ENCODE data around the gene MRPL18. TPM values are rescaled to one million over a fixed set of nuclear protein-coding genes. Genes with fewer than 3 reads are reported as not detected.

Gene MRPL18
- total RNA-seq, 1 donor from 2014 or later = 45.4 TPM

DNA sequence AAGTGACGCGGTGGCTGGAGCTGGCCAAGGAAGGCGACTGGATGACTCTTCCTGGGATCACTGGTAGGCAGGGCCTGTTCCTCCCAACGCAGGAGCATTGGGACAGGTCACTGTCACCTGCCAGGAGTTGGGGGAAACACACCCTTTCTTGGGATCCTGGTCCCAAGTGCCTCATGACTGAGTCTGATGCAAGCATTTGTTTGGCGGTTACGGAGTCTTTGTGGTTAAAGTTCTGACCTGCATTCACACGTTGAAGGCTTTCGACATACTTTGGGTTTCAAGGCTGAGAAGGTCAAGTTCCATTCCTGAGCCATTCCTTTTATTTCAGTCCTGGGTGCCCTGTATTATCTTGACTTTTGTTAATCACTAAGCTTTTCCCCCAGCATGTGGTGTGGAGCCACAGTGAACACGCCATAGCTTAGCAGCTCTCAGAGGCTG lies 15.8 kb downstream of the MRPL18 start:
- H3K4me3 Mint-ChIP-seq (ENCODE audit: unreplicated experiment) = no peak overlapping the region
- DNase-seq = no peak
- H3K4me1 Mint-ChIP-seq (ENCODE audit: low read depth, unreplicated experiment) = no peaks in the 10 kb centered on the region
- TF ChIP-seq, protein P1, sequence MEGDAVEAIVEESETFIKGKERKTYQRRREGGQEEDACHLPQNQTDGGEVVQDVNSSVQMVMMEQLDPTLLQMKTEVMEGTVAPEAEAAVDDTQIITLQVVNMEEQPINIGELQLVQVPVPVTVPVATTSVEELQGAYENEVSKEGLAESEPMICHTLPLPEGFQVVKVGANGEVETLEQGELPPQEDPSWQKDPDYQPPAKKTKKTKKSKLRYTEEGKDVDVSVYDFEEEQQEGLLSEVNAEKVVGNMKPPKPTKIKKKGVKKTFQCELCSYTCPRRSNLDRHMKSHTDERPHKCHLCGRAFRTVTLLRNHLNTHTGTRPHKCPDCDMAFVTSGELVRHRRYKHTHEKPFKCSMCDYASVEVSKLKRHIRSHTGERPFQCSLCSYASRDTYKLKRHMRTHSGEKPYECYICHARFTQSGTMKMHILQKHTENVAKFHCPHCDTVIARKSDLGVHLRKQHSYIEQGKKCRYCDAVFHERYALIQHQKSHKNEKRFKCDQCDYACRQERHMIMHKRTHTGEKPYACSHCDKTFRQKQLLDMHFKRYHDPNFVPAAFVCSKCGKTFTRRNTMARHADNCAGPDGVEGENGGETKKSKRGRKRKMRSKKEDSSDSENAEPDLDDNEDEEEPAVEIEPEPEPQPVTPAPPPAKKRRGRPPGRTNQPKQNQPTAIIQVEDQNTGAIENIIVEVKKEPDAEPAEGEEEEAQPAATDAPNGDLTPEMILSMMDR (IDR thresholded peaks at IDR 0.05; ENCODE audit: partially characterized antibody, unreplicated experiment) = no peak
- H3K36me3 Mint-ChIP-seq (ENCODE audit: unreplicated experiment) = no peaks in the 10 kb centered on the region
- H3K27ac Mint-ChIP-seq (ENCODE audit: unreplicated experiment) = no peak overlapping the region
- H3K9me3 Mint-ChIP-seq (ENCODE audit: unreplicated experiment) = no peaks in the 10 kb centered on the region
- H3K27me3 Mint-ChIP-seq (ENCODE audit: unreplicated experiment) = no peaks in the 10 kb centered on the region

DNA sequence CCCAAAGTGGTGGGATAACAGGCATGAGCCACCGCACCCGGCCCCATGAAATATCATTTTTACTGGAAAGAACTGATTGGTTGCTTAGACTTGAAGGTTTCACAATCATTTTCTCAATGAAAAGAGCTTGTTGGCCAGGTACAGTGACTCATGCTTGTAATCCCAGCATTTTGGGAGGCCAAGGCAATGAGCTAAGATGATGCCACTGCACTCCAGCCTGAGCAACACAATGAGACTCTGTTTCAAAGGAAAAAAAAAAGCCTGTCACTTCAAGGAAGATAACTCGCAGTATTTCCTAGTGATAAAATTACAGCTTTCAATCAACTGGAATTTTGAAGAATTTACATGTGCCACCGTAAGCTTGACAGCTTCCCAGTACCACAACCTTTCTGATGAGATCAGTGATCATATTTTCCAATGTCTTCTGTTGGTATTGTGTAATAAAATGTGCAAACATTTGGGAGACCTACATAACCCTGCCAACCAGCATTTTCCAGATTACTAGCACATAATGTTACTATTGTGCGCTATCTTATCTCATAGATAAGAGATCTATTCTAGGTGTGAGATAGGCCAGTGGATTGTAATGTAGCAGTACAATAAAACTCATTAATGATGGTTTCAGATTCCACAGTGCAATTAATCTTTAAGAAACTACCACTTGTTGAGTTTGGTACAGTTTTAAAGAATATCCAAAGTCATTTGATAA lies 17.0 kb downstream of the MRPL18 start:
- no peak overlapping the region for H3K4me3 Mint-ChIP-seq (ENCODE audit: unreplicated experiment)

DNA sequence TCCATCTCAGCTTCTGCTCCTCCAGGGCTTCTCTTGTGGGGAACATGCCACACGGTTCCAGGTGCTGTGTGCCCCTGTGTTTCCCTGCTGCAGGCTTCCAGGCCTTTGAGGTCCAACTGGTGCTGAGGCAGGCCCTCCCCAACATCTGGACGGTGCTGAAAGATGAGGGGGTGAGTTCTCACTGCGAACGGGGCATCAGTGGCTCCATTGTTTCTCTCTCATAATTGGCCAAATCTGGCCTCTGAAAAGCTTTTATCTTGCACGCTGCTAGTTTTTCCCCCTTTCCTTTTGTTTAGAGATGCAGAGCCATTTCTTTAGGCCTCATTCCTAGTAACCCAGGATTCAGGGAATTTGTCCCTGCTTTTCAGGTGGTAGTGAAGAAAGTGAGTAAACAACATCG lies 18.4 kb downstream of the MRPL18 start:
- H3K9me3 Mint-ChIP-seq (ENCODE audit: unreplicated experiment) = no peaks in the 10 kb centered on the region
- H3K4me3 Mint-ChIP-seq (ENCODE audit: unreplicated experiment) = no peak overlapping the region
- no peaks in the 10 kb centered on the region for H3K4me1 Mint-ChIP-seq (ENCODE audit: low read depth, unreplicated experiment)
- TF ChIP-seq, protein P1 (IDR thresholded peaks at IDR 0.05; ENCODE audit: partially characterized antibody, unreplicated experiment) = no peak
- H3K27me3 Mint-ChIP-seq (ENCODE audit: unreplicated experiment) = no peaks in the 10 kb centered on the region
- no peaks in the 10 kb centered on the region for H3K36me3 Mint-ChIP-seq (ENCODE audit: unreplicated experiment)
- no peak overlapping the region for H3K27ac Mint-ChIP-seq (ENCODE audit: unreplicated experiment)
- DNase-seq = no peak

More for the DNA sequence above, 17.0 kb downstream of the MRPL18 start:
- TF ChIP-seq, protein P1 (IDR thresholded peaks at IDR 0.05; ENCODE audit: partially characterized antibody, unreplicated experiment) = no peak
- H3K27me3 Mint-ChIP-seq (ENCODE audit: unreplicated experiment) = no peaks in the 10 kb centered on the region
- DNase-seq = no peak
- no peaks in the 10 kb centered on the region for H3K4me1 Mint-ChIP-seq (ENCODE audit: low read depth, unreplicated experiment)
- H3K36me3 Mint-ChIP-seq (ENCODE audit: unreplicated experiment) = no peaks in the 10 kb centered on the region
- no peaks in the 10 kb centered on the region for H3K9me3 Mint-ChIP-seq (ENCODE audit: unreplicated experiment)
- no peak overlapping the region for H3K27ac Mint-ChIP-seq (ENCODE audit: unreplicated experiment)

DNA sequence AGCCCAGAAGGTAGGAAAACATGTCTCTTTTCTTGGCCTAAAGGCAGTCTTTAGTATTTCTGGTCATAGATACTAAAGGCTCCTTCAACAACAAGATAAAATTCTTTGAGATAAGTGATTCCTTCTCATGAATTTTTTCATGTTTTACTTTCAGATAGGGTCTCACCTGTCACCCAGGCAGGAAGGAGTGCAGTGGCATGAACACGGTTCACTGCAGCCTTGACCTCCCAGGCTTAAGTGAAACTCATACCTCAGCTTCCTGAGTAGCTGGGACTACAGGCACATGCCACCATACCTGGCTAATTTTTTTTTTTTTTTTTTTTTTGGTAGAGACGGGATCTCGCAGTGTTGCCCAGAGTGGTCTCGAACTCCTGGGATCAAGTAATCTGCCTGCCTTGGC lies 18.9 kb downstream of the MRPL18 start:
- H3K27ac Mint-ChIP-seq (ENCODE audit: unreplicated experiment) = no peak overlapping the region
- TF ChIP-seq, protein P1 (IDR thresholded peaks at IDR 0.05; ENCODE audit: partially characterized antibody, unreplicated experiment) = no peak
- H3K9me3 Mint-ChIP-seq (ENCODE audit: unreplicated experiment) = no peaks in the 10 kb centered on the region
- H3K4me1 Mint-ChIP-seq (ENCODE audit: low read depth, unreplicated experiment) = no peaks in the 10 kb centered on the region
- H3K4me3 Mint-ChIP-seq (ENCODE audit: unreplicated experiment) = no peak overlapping the region
- H3K36me3 Mint-ChIP-seq (ENCODE audit: unreplicated experiment) = no peaks in the 10 kb centered on the region
- peaks cover 2% of the 10 kb centered on the region for H3K27me3 Mint-ChIP-seq (ENCODE audit: unreplicated experiment)
- DNase-seq = no peak

DNA sequence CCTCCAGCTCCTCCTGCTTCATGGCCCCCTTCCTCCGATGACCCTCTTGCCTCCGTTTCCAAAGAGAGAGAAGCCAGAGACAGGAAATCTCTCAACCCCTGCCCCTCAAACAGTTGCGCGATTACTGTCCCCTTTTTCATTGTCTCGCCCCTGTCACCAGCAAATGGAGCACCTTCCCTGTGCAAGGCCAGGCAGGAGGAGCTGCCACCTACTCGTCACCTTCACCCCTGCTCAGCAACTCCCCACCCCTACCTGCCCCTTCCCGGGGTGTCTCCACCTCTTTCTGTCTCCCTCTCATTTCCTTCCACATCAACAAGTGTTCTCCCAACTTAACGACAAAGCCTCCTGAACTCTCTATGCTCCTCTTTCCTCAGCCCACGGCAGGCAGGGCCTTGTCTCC lies 23.5 kb downstream of the MRPL18 start:
- H3K9me3 Mint-ChIP-seq (ENCODE audit: unreplicated experiment) = no peaks in the 10 kb centered on the region
- DNase-seq = no peak
- peaks cover 3% of the 10 kb centered on the region for H3K27me3 Mint-ChIP-seq (ENCODE audit: unreplicated experiment)
- no peaks in the 10 kb centered on the region for H3K4me1 Mint-ChIP-seq (ENCODE audit: low read depth, unreplicated experiment)
- no peaks in the 10 kb centered on the region for H3K36me3 Mint-ChIP-seq (ENCODE audit: unreplicated experiment)
- H3K27ac Mint-ChIP-seq (ENCODE audit: unreplicated experiment) = no peak overlapping the region
- no peak overlapping the region for H3K4me3 Mint-ChIP-seq (ENCODE audit: unreplicated experiment)
- TF ChIP-seq, protein P1 (IDR thresholded peaks at IDR 0.05; ENCODE audit: partially characterized antibody, unreplicated experiment) = no peak
